ENCODE data around the gene GET4.
"Not testable (repeated sequence)": the region's sequence is repeated elsewhere in the genome, so short reads cannot be mapped to it uniquely, and the experiment has no call there.

GET4 gene

GRCh38 chr7:935874-936385 lies 59.6 kb downstream of the GET4 start:
- no peak overlapping the region for H3K4me3 ChIP-seq (ENCODE audit: low read length)
- TF ChIP-seq CTCF (conservative IDR thresholded peaks at IDR 0.05; ENCODE audit: low read length): no peak
- no peak for DNase-seq (ENCODE audit: low read depth)

GRCh38 chr7:936386-937054 lies 60.2 kb downstream of the GET4 start:
- H3K4me3 ChIP-seq (ENCODE audit: low read length): no peak overlapping the region
- DNase-seq (ENCODE audit: low read depth): no peak
- TF ChIP-seq CTCF (conservative IDR thresholded peaks at IDR 0.05; ENCODE audit: low read length): no peak

GRCh38 chr7:937856-938484 lies 61.6 kb downstream of the GET4 start:
- DNase-seq (ENCODE audit: low read depth): no peak
- TF ChIP-seq CTCF (conservative IDR thresholded peaks at IDR 0.05; ENCODE audit: low read length): no peak
- no peak overlapping the region for H3K4me3 ChIP-seq (ENCODE audit: low read length)

GRCh38 chr7:938546-939185 lies 62.3 kb downstream of the GET4 start:
- no peak for DNase-seq (ENCODE audit: low read depth)
- TF ChIP-seq CTCF (conservative IDR thresholded peaks at IDR 0.05; ENCODE audit: low read length): no peak
- H3K4me3 ChIP-seq (ENCODE audit: low read length): no peak overlapping the region

- no peak for DNase-seq (ENCODE audit: low read depth)
- H3K4me3 ChIP-seq (ENCODE audit: low read length): no peak overlapping the region
- no peak for TF ChIP-seq CTCF (conservative IDR thresholded peaks at IDR 0.05; ENCODE audit: low read length)
Observed at GRCh38 chr7:939843-940242, 63.5 kb downstream of the GET4 start.

- no peak for DNase-seq (ENCODE audit: low read depth)
- H3K4me3 ChIP-seq (ENCODE audit: low read length): no peak overlapping the region
- TF ChIP-seq CTCF (conservative IDR thresholded peaks at IDR 0.05; ENCODE audit: low read length): no peak
Observed at GRCh38 chr7:940599-941408, 64.5 kb downstream of the GET4 start.

- not testable (repeated sequence) for DNase-seq (ENCODE audit: low read depth)
Observed at GRCh38 chr7:943793-944192, 67.4 kb downstream of the GET4 start.

More at GRCh38 chr7:943793-944192, 67.4 kb downstream of the GET4 start:
- H3K4me3 ChIP-seq (ENCODE audit: low read length): not testable (repeated sequence)

Measured in AG10803 (cell line).